CD1c-positive myeloid dendritic cell (primary cell): ENCODE measurements around the gene NAMPT.
"Not testable (repeated sequence)": the region's sequence is repeated elsewhere in the genome, so short reads cannot be mapped to it uniquely, and the experiment has no call there.

ENCODE experiments used
- DNase-seq: peaks from one replicate; pipeline ENCODE4 v3.0.0-alpha.2; 2016; ENCODE audit errors: extremely low spot score

The NAMPT gene

DNA sequence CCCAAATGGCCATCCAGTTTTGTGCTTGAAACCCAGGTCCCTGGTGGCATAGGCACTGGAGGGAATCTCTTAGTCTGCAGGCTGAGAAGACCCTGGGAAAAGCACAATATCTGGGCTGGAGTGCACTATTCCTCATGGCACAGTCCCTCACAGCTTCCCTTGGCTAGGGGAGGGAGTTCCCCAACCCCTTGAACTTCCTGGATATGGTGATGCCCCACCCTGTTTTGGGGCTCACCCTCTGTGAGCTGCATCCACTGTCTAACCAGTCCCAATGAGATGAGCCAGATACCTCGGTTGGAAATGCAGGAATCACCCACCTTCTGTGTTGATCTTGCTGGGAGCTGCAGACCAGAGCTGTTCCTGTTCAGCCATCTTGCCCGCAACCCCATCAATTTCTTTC is 19.8 kb upstream of the NAMPT start:
- no peak for DNase-seq

DNA sequence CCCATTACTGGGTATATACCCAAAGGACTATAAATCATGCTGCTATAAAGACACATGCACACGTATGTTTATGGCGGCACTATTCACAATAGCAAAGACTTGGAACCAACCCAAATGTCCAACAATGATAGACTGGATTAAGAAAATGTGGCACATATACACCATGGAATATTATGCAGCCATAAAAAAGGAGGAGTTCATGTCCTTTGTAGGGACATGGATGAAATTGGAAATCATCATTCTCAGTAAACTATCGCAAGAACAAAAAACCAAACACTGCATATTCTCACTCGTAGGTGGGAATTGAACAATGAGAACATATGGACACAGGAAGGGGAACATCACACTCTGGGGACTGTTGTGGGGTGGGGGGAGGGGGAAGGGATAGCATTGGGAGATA is 13.8 kb upstream of the NAMPT start:
- DNase-seq, result not testable (repeated sequence)

GRCh38 chr7:106298155-106298554 is 13.4 kb upstream of the NAMPT start:
- DNase-seq, result not testable (repeated sequence)

- no peak for DNase-seq
Measured at GRCh38 chr7:106294334-106294733, 9.6 kb upstream of the NAMPT start.

DNA sequence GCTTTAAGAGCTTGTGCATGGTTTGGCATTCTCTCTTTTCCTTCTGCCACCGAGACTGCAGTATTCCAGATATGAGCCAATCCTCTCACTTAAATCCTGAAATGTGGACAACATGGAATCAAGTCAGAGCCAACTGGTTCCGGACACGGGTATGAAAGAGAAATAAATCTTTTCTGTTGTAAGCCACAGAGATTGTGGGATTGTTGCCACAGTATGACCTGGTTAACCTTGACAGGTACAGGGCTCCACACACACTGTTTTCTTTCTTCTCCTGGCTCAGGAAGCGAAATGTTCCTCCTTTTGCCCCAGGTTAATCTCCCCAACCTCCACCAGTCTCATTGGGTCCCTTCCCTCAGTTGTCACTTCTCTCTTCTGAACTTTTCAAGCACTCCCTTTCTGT is 6.5 kb upstream of the NAMPT start:
- no peak for DNase-seq

GRCh38 chr7:106290319-106290718 is 5.5 kb upstream of the NAMPT start:
- DNase-seq, result no peak

GRCh38 chr7:106289848-106290247 is 5.1 kb upstream of the NAMPT start:
- peak; percentile 69 for DNase-seq

DNA sequence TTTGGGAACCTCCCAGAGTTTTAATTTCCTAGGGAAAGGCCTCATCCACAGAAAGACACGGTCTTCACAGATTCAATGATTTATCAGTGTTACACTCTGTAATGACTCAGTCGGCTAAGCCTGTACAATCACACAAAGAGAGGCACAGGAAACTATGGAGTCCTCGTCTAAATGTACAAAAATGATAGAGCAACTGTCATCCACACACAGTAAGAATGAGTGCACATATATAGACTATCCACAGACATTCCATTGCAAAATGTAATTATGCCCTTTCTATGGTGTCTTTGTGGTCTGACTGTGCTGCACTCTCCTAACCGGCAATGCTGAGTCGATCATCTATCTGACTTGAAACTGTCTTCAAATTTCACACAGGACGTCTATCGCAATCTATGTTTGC is 3.5 kb upstream of the NAMPT start:
- no peak for DNase-seq

DNA sequence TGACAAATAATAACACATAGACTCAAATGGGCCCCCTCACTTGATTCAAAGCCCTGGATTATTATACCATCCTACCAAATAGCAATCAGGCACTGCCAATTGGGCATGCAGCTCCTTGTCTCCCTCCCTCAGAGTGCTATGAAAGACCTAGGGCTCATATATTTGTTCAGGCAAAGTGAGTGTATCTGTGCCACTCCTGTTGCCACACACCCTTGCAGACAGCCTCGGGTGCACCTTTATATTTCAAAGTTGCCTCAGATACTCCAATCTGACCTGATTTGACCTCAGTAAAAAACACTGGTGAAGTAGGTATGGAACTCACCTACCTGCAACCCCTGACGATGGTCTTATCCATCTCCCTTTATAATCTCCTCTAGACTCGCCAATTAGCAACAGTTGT is 3.0 kb upstream of the NAMPT start:
- no peak for DNase-seq

GRCh38 chr7:106285855-106286492 is 1.2 kb upstream of the NAMPT start:
- DNase-seq, result peak; percentile 58

DNA sequence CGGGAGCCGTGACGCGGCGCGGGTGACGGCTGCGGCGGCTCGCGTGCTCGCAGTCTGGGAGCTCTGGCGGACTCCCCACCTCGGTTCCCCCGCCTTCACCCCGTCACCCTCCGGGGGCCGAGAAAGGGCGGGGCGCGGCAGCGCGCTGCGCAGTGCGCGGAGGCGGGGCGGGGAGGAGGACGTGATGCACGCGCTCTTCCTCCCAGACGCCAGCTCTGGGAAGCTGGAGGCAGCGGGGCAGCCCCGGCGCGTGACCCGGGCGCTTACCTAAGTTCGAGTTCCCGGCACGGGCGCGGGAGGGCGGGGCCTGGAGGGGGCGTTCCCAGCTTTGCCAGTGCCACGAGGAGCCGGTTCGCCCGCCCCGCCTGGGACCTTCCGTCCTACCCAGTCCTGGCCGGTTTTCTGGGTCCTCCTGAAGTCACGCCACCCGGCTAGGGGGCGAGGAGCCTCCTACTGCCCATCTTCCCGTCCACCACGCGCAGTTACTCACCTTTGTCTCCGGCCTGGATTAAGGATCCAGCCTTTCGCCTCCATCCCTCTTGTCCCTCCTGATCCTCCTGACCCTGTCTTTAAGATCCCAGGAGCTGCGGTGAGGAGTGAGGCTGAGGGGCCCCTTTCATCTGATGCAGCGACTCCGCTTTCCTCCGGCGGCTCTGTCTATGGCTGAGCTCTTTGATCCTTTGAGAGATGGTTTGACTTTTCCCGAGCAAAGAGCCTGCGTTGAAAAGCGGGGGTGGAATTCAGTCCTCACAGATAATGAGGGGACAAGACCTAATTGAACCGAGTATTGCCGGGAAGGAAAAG is 470 bp upstream of the NAMPT start:
- DNase-seq, result peak; percentile 99

DNA sequence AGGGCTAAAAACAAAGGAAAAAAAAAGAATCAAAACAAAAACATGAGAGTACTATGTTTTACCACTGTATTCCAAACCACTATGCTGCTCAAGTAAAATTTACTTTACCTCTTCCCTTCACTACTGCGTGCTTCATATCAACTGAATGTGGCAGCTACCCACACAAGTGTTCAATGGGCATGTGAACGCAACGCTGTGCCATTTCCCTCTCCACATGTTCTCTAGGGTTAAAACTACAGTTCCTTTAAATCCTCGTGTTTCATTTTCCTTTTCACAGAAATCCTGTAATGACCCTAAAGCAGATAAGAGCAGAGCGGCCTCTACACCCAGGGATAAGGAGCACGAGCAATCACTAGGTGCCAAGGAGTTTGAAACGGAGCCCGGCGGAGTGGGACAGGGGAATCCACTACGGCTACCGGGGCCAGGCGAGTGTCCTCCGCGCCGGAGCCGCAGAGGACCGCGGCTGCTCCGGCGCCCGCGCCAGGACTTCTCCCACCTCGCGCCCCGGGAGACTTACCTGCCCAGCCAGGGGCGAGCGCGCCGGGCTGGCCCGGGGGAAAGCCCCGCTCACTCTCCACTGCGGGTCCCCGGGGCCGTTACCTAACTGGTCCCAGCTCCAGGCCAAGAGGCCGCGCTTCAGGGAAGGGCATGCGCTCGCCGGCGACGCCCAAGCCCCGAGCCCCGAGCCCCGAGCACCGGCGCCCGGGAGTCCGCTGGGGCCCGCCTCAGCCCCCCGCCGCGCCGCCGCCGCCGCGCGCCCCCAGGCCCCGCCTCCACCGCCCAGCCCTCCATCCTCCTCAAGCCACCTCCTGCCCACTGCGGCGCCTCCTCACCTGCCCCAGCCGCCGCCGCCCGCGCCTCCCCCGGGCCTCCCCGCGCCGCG is 711 bp downstream of the NAMPT start:
- DNase-seq, result peak; percentile 85

DNA sequence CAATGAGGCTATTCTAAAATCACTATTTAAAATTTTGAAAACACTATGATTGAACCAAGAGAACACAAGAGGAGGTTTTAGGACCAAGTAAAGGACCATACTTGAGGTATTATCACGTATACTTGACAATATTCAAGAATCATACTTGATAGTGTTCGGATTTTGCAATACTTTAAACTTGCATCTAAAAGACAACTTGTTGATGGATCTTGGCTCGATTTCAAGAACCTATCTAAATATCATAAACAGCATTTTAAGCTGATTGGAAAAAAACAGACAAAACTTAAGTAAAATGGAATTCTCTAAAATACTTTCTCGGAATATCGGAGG is 1.3 kb downstream of the NAMPT start:
- no peak for DNase-seq

DNA sequence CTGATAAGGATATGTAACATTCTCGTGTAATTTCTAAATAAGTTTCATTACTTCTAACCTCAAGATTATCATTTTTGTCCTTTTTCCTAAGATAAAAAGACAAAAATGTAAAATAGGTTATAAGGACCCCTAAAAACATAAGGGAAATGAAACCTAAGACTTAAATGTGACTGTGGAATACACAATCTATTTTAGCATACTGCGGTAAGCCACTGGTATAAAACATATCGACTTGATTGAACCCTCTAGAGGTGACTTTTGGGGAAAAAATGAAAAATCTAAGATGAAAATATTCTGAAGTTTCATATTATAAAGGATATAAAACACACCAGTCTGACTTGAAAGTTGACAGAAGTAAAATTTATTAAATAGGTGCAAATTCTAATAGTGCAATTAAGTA is 1.9 kb downstream of the NAMPT start:
- no peak for DNase-seq

- DNase-seq, result peak; percentile 75
Measured at GRCh38 chr7:106282390-106282789, 2.4 kb downstream of the NAMPT start.

- DNase-seq, result no peak
Measured at GRCh38 chr7:106281585-106282318, 3.0 kb downstream of the NAMPT start.

- no peak for DNase-seq
Measured at GRCh38 chr7:106281127-106281526, 3.7 kb downstream of the NAMPT start.

DNA sequence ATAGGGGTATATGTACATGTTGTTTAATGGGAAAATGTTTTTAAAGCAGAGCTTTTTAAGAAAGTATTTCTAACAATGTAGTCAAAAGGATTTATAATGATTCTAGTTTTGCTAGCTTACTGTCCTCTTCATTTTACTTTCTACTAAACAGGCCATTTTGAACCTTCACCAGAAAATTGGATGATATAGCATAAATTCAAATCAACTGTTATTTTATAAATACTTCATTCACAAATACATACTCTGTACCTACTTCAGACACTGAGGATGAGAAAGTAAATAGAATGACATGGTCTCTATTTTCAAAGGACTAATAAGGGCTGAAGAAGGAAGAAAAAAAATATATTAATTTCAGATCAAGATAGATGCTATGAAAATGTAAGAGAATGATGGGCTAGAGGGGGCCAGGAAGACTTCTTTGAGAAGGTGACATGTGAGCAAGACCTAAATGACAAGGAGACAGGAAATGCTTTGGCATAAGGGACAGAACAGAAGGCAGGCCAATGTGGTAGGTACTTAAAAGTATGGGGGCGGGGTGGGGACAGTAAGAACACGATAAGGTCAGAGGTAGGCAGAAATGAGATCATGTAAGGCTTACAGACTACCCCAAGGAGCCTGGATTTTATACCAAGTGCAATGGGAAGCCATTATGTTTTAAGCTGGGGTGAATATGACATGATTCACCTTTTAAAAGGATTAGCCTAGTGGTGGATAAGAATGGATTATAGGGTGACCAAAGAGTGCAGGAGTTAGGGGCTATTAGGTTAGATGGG is 5.2 kb downstream of the NAMPT start:
- no peak for DNase-seq

GRCh38 chr7:106278695-106279094 is 6.1 kb downstream of the NAMPT start:
- DNase-seq, result no peak

GRCh38 chr7:106277976-106278375 is 6.8 kb downstream of the NAMPT start:
- no peak for DNase-seq

DNA sequence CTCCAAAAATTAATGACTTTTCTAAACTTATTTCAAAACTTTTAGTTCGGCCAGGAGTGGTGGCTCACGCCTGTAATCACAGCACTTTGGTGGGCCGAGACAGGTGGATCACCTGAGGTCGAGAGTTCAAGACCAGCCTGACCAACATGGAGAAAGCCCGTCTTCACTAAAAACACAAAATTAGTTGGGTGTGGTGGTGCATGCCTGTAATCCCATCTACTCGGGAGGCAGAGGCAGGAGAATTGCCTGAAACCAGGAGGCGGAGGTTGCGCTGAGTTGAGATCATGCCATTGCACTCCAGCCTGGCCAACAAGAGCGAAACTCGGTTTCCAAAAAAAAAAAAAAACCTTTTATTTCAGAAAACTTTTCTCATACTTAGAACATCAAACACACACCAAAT is 8.3 kb downstream of the NAMPT start:
- no peak for DNase-seq
